ENCODE results near the gene KIAA1217.
A peak's percentile ranks its signal among the peaks of the same experiment; 100 is the strongest.

KIAA1217 gene

DNA sequence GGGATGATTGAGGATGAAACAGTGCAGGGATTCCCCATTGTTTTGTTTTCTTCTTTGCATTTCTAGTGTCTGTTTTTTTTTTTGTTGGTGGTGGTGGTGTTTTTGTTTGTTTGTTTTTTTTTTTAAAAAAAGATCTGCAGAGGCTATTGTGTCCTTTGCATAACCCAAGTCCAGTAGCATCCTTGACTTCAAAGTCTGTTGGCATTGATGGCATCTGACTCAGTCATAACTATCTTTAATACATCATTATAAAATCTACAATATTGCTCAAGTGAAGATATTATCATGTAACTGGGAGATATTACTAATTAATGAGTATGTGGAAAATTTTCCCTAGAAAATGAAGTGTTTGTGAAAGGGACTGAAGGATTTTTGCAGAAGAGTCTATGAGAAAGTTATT is 70.2 kb downstream of the KIAA1217 start:
- Histone ChIP-seq H3K4me3 (no peak overlapping the region), H3K27ac (no peak overlapping the region)
- TF ChIP-seq, protein P1, sequence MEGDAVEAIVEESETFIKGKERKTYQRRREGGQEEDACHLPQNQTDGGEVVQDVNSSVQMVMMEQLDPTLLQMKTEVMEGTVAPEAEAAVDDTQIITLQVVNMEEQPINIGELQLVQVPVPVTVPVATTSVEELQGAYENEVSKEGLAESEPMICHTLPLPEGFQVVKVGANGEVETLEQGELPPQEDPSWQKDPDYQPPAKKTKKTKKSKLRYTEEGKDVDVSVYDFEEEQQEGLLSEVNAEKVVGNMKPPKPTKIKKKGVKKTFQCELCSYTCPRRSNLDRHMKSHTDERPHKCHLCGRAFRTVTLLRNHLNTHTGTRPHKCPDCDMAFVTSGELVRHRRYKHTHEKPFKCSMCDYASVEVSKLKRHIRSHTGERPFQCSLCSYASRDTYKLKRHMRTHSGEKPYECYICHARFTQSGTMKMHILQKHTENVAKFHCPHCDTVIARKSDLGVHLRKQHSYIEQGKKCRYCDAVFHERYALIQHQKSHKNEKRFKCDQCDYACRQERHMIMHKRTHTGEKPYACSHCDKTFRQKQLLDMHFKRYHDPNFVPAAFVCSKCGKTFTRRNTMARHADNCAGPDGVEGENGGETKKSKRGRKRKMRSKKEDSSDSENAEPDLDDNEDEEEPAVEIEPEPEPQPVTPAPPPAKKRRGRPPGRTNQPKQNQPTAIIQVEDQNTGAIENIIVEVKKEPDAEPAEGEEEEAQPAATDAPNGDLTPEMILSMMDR (IDR thresholded peaks at IDR 0.05), result no peak
- DNase-seq (ENCODE audit: low spot score), result no peak

DNA sequence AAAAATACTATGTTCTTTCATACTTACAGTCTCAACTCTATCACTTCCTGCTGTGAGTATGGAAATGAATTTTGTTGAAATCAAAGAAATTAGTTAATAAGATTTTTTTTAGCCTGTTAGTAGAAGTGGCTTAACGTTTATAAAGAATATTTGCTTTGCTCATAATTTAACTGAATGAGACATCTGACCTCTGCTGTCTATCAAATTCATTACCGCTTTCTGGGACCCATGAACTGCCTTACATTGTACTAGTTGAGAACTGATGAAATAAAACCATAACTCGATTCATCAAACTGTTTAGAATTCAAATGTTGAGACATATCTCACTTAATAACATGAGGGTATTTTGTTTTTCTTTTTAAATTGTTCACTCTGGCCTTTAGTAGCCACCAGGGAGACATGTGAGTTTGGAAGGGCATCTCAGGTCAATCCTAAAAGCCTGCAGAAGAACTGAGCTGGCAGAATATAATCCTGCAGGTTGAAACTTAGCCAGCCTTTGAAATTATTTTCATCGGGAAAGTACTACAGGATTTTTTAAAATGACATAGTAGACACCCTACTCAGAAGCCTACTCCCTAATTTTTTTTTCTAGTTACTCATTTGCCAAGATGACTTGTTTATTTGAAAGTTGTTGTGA is 78.7 kb downstream of the KIAA1217 start:
- H3K27ac ChIP-seq, result no peak overlapping the region
- TF ChIP-seq, protein P1 (IDR thresholded peaks at IDR 0.05), result no peak

DNA sequence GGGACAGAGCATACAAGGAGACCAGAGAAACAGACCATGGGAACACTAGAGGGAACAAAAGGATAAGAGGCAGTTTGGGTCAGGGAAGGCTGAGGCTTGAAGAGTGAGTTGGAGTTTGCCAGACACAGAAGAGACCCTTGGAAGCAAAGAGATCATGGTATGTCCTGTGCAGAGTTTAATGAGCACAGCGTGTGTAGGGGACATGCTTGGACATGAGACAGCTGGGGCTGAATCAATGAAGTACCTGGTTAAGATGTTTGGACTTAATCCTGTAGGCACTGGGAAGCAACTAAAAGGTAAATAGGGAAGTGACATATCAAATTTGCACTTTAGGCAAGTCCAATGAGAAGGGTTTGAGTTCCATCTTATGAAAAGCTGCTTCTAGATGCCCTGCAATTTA is 79.6 kb downstream of the KIAA1217 start:
- H3K27ac ChIP-seq, result no peak overlapping the region
- no peak overlapping the region for H3K4me3 ChIP-seq
- no peak for DNase-seq (ENCODE audit: low spot score)
- TF ChIP-seq, protein P1 (IDR thresholded peaks at IDR 0.05), result no peak

More for the DNA sequence above, 78.7 kb downstream of the KIAA1217 start:
- DNase-seq (ENCODE audit: low spot score), result no peak
- H3K4me3 ChIP-seq, result no peak overlapping the region

DNA sequence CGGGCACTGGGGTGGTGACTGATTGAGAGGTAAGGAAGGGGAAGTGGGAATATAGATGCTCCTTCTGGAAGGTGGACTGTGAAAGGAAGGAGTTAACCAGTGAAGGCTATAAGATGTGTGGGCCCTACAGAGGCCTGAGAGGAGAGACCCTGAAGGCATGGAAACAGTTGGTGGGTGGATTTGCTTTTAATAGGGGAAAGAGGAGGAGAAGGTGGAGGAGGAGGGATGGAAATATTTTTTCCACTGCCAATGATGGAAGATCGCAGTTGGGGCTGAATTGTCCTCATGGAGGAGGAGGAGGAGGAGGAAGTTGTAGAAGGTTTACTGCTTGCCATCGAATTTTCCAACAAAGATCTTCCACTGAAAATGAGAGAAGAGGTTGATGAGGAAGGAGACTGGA is 80.3 kb downstream of the KIAA1217 start:
- TF ChIP-seq, protein P1 (IDR thresholded peaks at IDR 0.05), result no peak
- Histone ChIP-seq H3K27ac (no peak overlapping the region), H3K4me3 (no peak overlapping the region)
- no peak for DNase-seq (ENCODE audit: low spot score)

DNA sequence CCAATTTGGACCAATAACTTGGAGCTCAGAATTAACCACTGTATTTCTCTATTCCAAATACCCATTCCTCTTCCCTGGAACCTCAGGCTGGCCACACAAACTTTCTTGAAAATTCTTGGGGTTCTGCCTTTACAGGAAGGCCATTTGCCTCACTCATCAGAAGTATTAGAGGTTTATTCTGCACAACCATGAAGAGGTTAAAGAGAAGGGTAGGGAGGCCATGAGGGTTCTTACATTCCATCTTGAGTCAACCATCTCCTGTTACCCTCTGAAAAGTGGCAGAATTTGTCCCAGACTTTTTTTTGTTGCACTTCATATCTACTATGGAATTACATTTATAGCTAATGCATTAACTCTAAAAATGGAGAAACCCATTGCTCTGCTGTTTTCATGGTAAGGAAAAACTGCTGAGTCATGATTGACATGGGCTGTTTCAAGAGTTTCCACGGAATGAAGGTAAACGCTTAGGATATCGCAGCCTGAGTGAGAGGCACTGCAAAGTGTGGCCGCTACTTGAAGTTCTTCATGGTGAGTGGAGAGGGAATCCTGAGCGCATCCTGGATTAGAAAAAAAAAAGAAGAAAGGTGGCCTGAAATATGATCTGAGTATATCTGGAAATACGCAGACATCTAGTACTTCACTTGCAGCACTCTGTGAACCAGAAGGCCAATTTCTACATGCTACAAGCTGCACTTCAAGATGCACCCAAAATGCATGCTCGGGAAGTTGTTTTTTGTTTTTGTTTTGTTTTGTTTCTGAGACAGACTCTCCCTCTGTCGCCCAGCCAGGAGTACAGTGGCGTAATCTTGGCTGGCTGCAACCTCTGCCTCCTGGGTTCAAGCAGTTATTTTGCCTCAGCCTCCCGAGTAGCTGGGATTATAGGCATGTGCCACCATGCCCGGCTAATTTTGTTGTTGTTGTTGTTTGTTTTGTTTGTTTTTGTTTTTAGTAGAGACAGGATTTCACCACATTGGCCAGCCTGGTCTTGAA is 83.7 kb downstream of the KIAA1217 start:
- peak overlapping the region in 1 of 2 donors; percentile 73 for H3K27ac ChIP-seq

DNA sequence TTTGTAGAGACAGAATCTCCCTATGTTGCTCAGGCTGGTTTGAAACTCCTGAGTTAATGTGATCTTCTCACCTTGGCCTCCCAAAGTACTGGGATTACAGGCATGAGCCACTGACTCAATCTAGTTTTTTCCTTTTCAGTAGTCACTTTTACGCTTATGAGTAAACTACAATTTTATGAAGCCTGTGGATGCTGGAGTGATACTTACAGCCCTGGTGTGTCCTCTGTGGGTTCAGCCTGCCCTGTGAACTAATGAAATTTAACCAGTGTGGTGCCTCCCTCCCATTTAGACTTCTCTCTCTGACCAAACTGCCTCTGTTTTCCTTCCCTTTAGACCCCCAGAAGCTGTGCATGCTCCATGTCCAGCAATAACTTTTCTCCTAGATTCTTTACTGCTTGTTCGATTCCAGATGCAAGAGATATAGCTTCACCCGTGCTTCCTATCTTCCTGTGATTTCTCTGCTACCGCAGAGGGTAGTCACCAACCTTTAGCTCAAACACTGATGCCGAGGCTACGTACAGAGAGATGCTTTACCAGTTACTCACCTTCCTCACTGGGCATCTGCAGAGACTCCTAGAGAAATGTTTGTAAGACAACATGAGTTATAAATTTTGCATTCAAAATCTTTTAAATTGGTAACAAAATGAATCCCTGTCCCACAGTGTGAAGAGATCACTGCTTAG is 90.8 kb downstream of the KIAA1217 start:
- Histone ChIP-seq H3K27ac (no peak overlapping the region), H3K4me3 (no peak overlapping the region)
- no peak for DNase-seq (ENCODE audit: low spot score)
- TF ChIP-seq, protein P1 (IDR thresholded peaks at IDR 0.05), result no peak

More for the DNA sequence above, 83.7 kb downstream of the KIAA1217 start:
- H3K4me3 ChIP-seq, result no peak overlapping the region
- no peak for DNase-seq (ENCODE audit: low spot score)
- TF ChIP-seq, protein P1 (IDR thresholded peaks at IDR 0.05), result no peak
